Measurements from ENCODE around the gene EIF2AK2.

GRCh38 chr2:37061776-37062175, 95.0 kb downstream of the EIF2AK2 start:
- TF ChIP-seq CTCF (IDR thresholded peaks at IDR 0.05; ENCODE audit: low read depth, low read length) = no peak
- no peak for TF ChIP-seq EZH2phosphoT487 (IDR thresholded peaks at IDR 0.05; ENCODE audit: low read depth)

Measured in OCI-LY3 (cell line).